ENCODE data around the gene MGLL.

GRCh38 chr3:127777921-127778656 is 44.2 kb downstream of the MGLL start:
- TF ChIP-seq CTCF (conservative IDR thresholded peaks at IDR 0.05) (no peak), ZFX (IDR thresholded peaks at IDR 0.05) (no peak)

Data from C4-2B (cell line).